H9 (cell line): ENCODE data around the gene CCDC187. TPM values are rescaled to one million over a fixed set of nuclear protein-coding genes. Genes with fewer than 3 reads are reported as not detected.

Experiments used
- DNase-seq: peaks from one replicate; pipeline ENCODE4 v3.0.0-alpha.2; 2017
- H2AFZ ChIP-seq: one replicate; pipeline ENCODE4 v1.6.1; 2013; ENCODE audit warnings: mild to moderate bottlenecking, low read length, control low read depth, moderate library complexity
- H2AK5ac ChIP-seq: 2 replicates; pipeline ENCODE4 v1.6.1; 2013; ENCODE audit warnings: low read length, control low read depth, mixed read lengths; ENCODE audit not compliant: insufficient read length
- H2BK120ac ChIP-seq: one replicate; pipeline ENCODE4 v1.6.1; 2013; ENCODE audit warnings: low read depth, mild to moderate bottlenecking, low read length, control low read depth, inconsistent platforms; ENCODE audit not compliant: poor library complexity, severe bottlenecking
- H2BK12ac ChIP-seq: 2 replicates; pipeline ENCODE4 v1.6.1; 2013; ENCODE audit warnings: low read length, control low read depth, mixed read lengths, low read depth; ENCODE audit not compliant: insufficient read length
- H2BK15ac ChIP-seq: 2 replicates; pipeline ENCODE4 v1.6.1; 2013; ENCODE audit warnings: low read depth, low read length, control low read depth
- H2BK20ac ChIP-seq: one replicate; pipeline ENCODE4 v1.6.1; 2013; ENCODE audit warnings: low read depth, mild to moderate bottlenecking, low read length, control low read depth, inconsistent platforms; ENCODE audit not compliant: poor library complexity, severe bottlenecking
- H2BK5ac ChIP-seq: 2 replicates; pipeline ENCODE4 v1.6.1; 2013; ENCODE audit warnings: low read length, control low read depth, mixed read lengths; ENCODE audit not compliant: insufficient read length
- H3K14ac ChIP-seq: 2 replicates; pipeline ENCODE4 v1.6.1; 2013; ENCODE audit warnings: low read length, control low read depth; ENCODE audit not compliant: insufficient read depth
- H3K18ac ChIP-seq: 2 replicates; pipeline ENCODE4 v1.6.1; 2013; ENCODE audit warnings: low read depth, mild to moderate bottlenecking, mixed read lengths, low read length, control low read depth; ENCODE audit not compliant: insufficient read length
- H3K23ac ChIP-seq: 2 replicates; pipeline ENCODE4 v1.6.1; 2013; ENCODE audit warnings: low read length, control low read depth, mixed read lengths, low read depth; ENCODE audit not compliant: insufficient read length
- H3K23me2 ChIP-seq: 2 replicates; pipeline ENCODE4 v1.6.1; 2013; ENCODE audit warnings: low read depth, mild to moderate bottlenecking, mixed read lengths, low read length, control low read depth; ENCODE audit not compliant: insufficient read length, poor library complexity, severe bottlenecking
- H3K27ac ChIP-seq: 2 replicates; pipeline ENCODE4 v1.5.1; 2013; ENCODE audit warnings: low read length, control low read depth, mixed read lengths, low read depth; ENCODE audit not compliant: insufficient read length
- H3K27me3 ChIP-seq: 2 replicates; pipeline ENCODE4 v1.6.1; 2013; ENCODE audit warnings: low read length, control low read depth, inconsistent platforms; ENCODE audit not compliant: insufficient read depth
- H3K4ac ChIP-seq: 2 replicates; pipeline ENCODE4 v1.6.1; 2013; ENCODE audit warnings: low read depth, mild to moderate bottlenecking, control low read depth, inconsistent platforms, low read length, moderate library complexity
- H3K4me1 ChIP-seq: 2 replicates; pipeline ENCODE4 v1.6.1; 2013; ENCODE audit warnings: low read length, control low read depth, inconsistent platforms; ENCODE audit not compliant: insufficient read depth
- H3K4me2 ChIP-seq: 2 replicates; pipeline ENCODE4 v1.6.1; 2013; ENCODE audit warnings: low read length, control low read depth, mixed read lengths; ENCODE audit not compliant: insufficient read length, insufficient read depth
- H3K56ac ChIP-seq: 2 replicates; pipeline ENCODE4 v1.6.1; 2013; ENCODE audit warnings: low read depth, mild to moderate bottlenecking, mixed read lengths, low read length, control low read depth; ENCODE audit not compliant: insufficient read length
- H3K79me1 ChIP-seq: 2 replicates; pipeline ENCODE4 v1.6.1; 2013; ENCODE audit warnings: low read depth, mild to moderate bottlenecking, moderate library complexity, low read length, control low read depth, inconsistent platforms; ENCODE audit not compliant: insufficient read depth, poor library complexity, severe bottlenecking
- H3K79me2 ChIP-seq: 2 replicates; pipeline ENCODE4 v1.6.1; 2013; ENCODE audit warnings: low read length, control low read depth, inconsistent platforms; ENCODE audit not compliant: insufficient read depth
- H3K9ac ChIP-seq: 2 replicates; pipeline ENCODE4 v1.6.1; 2013; ENCODE audit warnings: low read length, control low read depth, mixed read lengths; ENCODE audit not compliant: insufficient read length; ENCODE audit errors: extremely low read depth
- H3K9me3 ChIP-seq: one replicate; pipeline ENCODE4 v1.6.1; 2013; ENCODE audit warnings: low read depth, low read length, inconsistent platforms; ENCODE audit not compliant: control insufficient read depth
- H3T11ph ChIP-seq: one replicate; pipeline ENCODE4 v1.6.1; 2013; ENCODE audit warnings: mild to moderate bottlenecking, low read length, control low read depth, inconsistent platforms
- H4K20me1 ChIP-seq: one replicate; pipeline ENCODE4 v1.6.1; 2013; ENCODE audit not compliant: control insufficient read depth, insufficient read length, insufficient read depth
- H4K5ac ChIP-seq: 2 replicates; pipeline ENCODE4 v1.6.1; 2013; ENCODE audit warnings: low read depth, mild to moderate bottlenecking, mixed read lengths, low read length, control low read depth; ENCODE audit not compliant: insufficient read length
- H4K8ac ChIP-seq: replicated peaks from 2 replicates; pipeline ENCODE4 v1.6.1; 2013; ENCODE audit warnings: low read length, control low read depth, mixed read lengths, low read depth; ENCODE audit not compliant: insufficient read length
- H4K91ac ChIP-seq: 2 replicates; pipeline ENCODE4 v1.6.1; 2013; ENCODE audit warnings: low read depth, mild to moderate bottlenecking, moderate library complexity, mixed read lengths, low read length, control low read depth; ENCODE audit not compliant: insufficient read length
- H3K27ac Mint-ChIP-seq, 3 experiments: 2 replicates in 2 of 3; 3 replicates in 1 of 3; pipeline ENCODE4 v1.8.0; 2020 to 2021; ENCODE audit warnings: mixed read lengths in 3 of 3, mild to moderate bottlenecking in 1 of 3, moderate library complexity in 1 of 3
- H3K27me3 Mint-ChIP-seq: 2 replicates; pipeline ENCODE4 v1.8.0; 2021; ENCODE audit warnings: low read depth, mild to moderate bottlenecking, moderate library complexity, mixed read lengths
- H3K36me3 Mint-ChIP-seq, 3 experiments: 2 replicates in 2 of 3; 3 replicates in 1 of 3; pipeline ENCODE4 v1.8.0; 2020 to 2021; ENCODE audit warnings: low read depth in 3 of 3, mixed read lengths in 3 of 3; ENCODE audit not compliant: insufficient read depth in 1 of 3
- H3K4me1 Mint-ChIP-seq, 2 experiments: 2 replicates each; pipeline ENCODE4 v1.8.0; 2020; ENCODE audit warnings: mixed read lengths in 2 of 2
- H3K4me3 Mint-ChIP-seq, 2 experiments: 2 replicates in 1 of 2; 3 replicates in 1 of 2; pipeline ENCODE4 v1.8.0; 2020 to 2021; ENCODE audit warnings: mild to moderate bottlenecking in 2 of 2, mixed read lengths in 2 of 2, moderate library complexity in 1 of 2
- H3K9me3 Mint-ChIP-seq, 2 experiments: 2 replicates in 1 of 2; 3 replicates in 1 of 2; pipeline ENCODE4 v1.8.0; 2020; ENCODE audit warnings: mild to moderate bottlenecking in 2 of 2, mixed read lengths in 2 of 2, moderate library complexity in 1 of 2
- WGBS: extraction: QIAGEN DNeasy Blood & Tissue Kit; methylation state at CpG from one replicate; pipeline ENCODE4 v1.1.7; 2013; ENCODE audit warnings: missing lambda C conversion rate, low lambda C conversion rate, mixed read lengths; ENCODE audit not compliant: insufficient read length; ENCODE audit errors: extremely low coverage; 5-methylcytosine and 5-hydroxymethylcytosine counted together
- total RNA-seq: library from RNA; stranded (reverse); gene quantifications from 2 replicates; pipeline ENCODE4 v1.2.1, GENCODE V29; 2021
- TF ChIP-seq, protein P1 (sequence below): fragments of 200-600 bp; sonication (generic); conservative IDR thresholded peaks from 3 replicates; pipeline ENCODE4 v1.8.0; 2021; ENCODE audit warnings: antibody characterized with exemption, mild to moderate bottlenecking

CCDC187 gene
- total RNA-seq, 1 experiment from 2014 or later, result 0.07 TPM

DNA sequence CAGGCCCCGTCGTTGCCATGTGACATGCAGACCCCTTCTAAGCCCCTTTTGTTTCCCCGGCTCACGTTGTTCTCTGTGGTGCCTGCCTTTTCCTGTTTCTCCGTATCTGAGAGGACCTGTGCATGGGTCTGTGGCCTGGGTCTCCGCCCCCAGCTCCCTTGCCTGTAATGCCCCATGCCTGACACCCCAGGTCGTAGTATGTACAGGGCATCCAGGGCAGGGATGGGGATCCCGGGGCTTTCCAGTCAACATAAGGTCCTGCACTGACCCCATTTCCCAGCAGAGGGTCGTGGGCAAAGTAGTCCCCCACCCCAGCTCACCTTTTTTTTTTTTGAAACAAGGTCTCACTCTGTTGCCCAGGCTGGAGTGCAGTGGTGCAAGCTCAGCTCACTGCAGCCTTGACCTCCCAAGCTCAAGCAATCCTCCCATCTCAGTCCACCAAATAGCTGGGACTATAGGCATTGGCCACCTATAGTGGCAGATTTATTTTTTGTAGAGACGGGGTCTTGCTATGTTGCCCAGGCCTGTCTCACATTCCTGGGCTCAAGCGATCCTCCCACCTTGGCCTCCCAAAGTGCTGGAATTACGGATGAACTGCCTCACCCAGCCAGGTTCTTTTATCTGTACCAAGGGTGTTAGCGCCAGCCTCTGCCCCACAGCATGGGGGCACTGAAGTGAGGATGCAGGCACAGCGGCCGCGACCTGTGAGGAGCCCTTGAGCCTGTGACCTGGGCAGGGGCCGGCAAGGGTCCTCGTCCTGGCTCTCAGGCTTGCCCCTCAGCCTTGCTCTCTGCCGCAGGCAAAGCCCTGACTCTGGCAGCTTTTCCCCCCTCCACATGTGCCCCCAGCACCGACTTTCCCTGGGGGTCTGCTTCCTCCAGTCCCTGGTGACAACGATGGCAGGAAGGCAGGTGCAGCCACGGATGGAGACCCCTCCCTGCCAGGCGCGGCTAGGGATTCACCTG is 39.2 kb downstream of the CCDC187 start:
- H3K18ac ChIP-seq, result no peak overlapping the region
- Mint-ChIP-seq H3K4me1 (peaks cover 14 to 24% of the 10 kb centered on the region in 2 experiments), H3K27me3 (peaks cover 13% of the 10 kb centered on the region), H3K4me3 (no peak overlapping the region), H3K27ac (no peak overlapping the region; a peak in 1 of 7 replicates), H3K9me3 (no peaks in the 10 kb centered on the region), H3K36me3 (no peaks in the 10 kb centered on the region)
- H2BK15ac ChIP-seq, result no peak overlapping the region
- no peaks in the 10 kb centered on the region for H3K79me2 ChIP-seq
- no peak for DNase-seq
- H2BK12ac ChIP-seq, result no peak overlapping the region
- no peak overlapping the region for H2AK5ac ChIP-seq
- no peak overlapping the region for H2BK20ac ChIP-seq
- no peaks in the 10 kb centered on the region for H3K27me3 ChIP-seq
- no peak overlapping the region for H3K23ac ChIP-seq
- no peak overlapping the region for H3K56ac ChIP-seq
- H2BK120ac ChIP-seq, result no peak overlapping the region
- H4K20me1 ChIP-seq, result no peaks in the 10 kb centered on the region
- no peak overlapping the region for H3T11ph ChIP-seq
- H4K5ac ChIP-seq, result no peak overlapping the region
- H3K4me1 ChIP-seq, result no peaks in the 10 kb centered on the region
- peaks cover 5% of the 10 kb centered on the region for H3K23me2 ChIP-seq
- H3K9me3 ChIP-seq, result no peaks in the 10 kb centered on the region
- H2AFZ ChIP-seq, result no peak overlapping the region
- no peak overlapping the region for H3K4ac ChIP-seq
- no peak overlapping the region for H4K91ac ChIP-seq
- no peaks in the 10 kb centered on the region for H3K79me1 ChIP-seq
- H3K9ac ChIP-seq, result no peak overlapping the region
- no peak overlapping the region for H3K27ac ChIP-seq
- no peak overlapping the region; the same call in 1 of the 2 replicates for H3K14ac ChIP-seq
- TF ChIP-seq, protein P1, sequence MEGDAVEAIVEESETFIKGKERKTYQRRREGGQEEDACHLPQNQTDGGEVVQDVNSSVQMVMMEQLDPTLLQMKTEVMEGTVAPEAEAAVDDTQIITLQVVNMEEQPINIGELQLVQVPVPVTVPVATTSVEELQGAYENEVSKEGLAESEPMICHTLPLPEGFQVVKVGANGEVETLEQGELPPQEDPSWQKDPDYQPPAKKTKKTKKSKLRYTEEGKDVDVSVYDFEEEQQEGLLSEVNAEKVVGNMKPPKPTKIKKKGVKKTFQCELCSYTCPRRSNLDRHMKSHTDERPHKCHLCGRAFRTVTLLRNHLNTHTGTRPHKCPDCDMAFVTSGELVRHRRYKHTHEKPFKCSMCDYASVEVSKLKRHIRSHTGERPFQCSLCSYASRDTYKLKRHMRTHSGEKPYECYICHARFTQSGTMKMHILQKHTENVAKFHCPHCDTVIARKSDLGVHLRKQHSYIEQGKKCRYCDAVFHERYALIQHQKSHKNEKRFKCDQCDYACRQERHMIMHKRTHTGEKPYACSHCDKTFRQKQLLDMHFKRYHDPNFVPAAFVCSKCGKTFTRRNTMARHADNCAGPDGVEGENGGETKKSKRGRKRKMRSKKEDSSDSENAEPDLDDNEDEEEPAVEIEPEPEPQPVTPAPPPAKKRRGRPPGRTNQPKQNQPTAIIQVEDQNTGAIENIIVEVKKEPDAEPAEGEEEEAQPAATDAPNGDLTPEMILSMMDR, result no peak
- WGBS, result no CpG with 5 or more reads among the region's 24 CpGs
- H3K4me2 ChIP-seq, result no peak overlapping the region
- H4K8ac ChIP-seq, result no peak overlapping the region
- H2BK5ac ChIP-seq, result no peak overlapping the region
